Measurements from ENCODE around the gene ITGA3. TPM values are rescaled to one million over a fixed set of nuclear protein-coding genes. Genes with fewer than 3 reads are reported as not detected.

Gene ITGA3
- total and polyA plus RNA-seq, 2 of the 13 experiments (the other 11 are each of a cell fraction or from before 2014, with no cell fraction given): 0.48 to 0.69 TPM

- TF ChIP-seq ZNF740 (CRISPR knock-in tag; IDR thresholded peaks at IDR 0.05) (peak; percentile 26; the same call in 1 of the 2 replicates), CERS6 (CRISPR knock-in tag; IDR thresholded peaks at IDR 0.05) (no peak), ZNF234 (CRISPR knock-in tag; conservative IDR thresholded peaks at IDR 0.05) (no peak), ZBTB3 (CRISPR knock-in tag; IDR thresholded peaks at IDR 0.05; ENCODE audit: borderline replicate concordance, low read depth) (peak; percentile 39; the same call in 1 of the 2 replicates), ZHX1 (CRISPR knock-in tag; IDR thresholded peaks at IDR 0.05; ENCODE audit: low read depth) (no peak; the same call in 1 of the 2 replicates), MTA1 (CRISPR knock-in tag; IDR thresholded peaks at IDR 0.05; ENCODE audit: borderline replicate concordance) (peak; percentile 86; the same call in 1 of the 2 replicates), KLF9 (CRISPR knock-in tag; IDR thresholded peaks at IDR 0.05; ENCODE audit: low read depth) (peak; percentile 82; the same call in 1 of the 2 replicates), MAX (IDR thresholded peaks at IDR 0.05) (peak; percentile 95), ZNF274 (CRISPR knock-in tag; IDR thresholded peaks at IDR 0.05) (0 out of 2 replicates have a peak, but pooled peaks have one; percentile 51), SNRNP70 (IDR thresholded peaks at IDR 0.05; ENCODE audit: low read depth, low read length) (no peak), ATF6 (CRISPR knock-in tag; conservative IDR thresholded peaks at IDR 0.05) (peak; percentile 27; the same call in 1 of the 2 replicates), PHF21A (CRISPR knock-in tag; IDR thresholded peaks at IDR 0.05) (peak; percentile 57; the same call in 1 of the 2 replicates), ZNF761 (CRISPR knock-in tag; conservative IDR thresholded peaks at IDR 0.05) (peak; percentile 84), ZNF816 (CRISPR knock-in tag; IDR thresholded peaks at IDR 0.05; ENCODE audit: borderline replicate concordance) (peak; percentile 79; the same call in 1 of the 2 replicates), ZBTB39 (CRISPR knock-in tag; IDR thresholded peaks at IDR 0.05) (peak; percentile 90), GABPA (IDR thresholded peaks at IDR 0.05; ENCODE audit: low read depth, low read length) (no peak), GABPA (CRISPR knock-in tag; IDR thresholded peaks at IDR 0.05; ENCODE audit: low read depth) (peak; percentile 55), ZFP36L1 (CRISPR knock-in tag; IDR thresholded peaks at IDR 0.05) (peak; percentile 87), TCF12 (IDR thresholded peaks at IDR 0.05) (no peak), TCF12 (CRISPR knock-in tag; IDR thresholded peaks at IDR 0.05) (no peak), ZNF619 (CRISPR knock-in tag; IDR thresholded peaks at IDR 0.05) (peak; percentile 23; the same call in 1 of the 2 replicates)
These were observed 39.1 kb downstream of the ITGA3 start, which contains the start of gene PDK2 (continued) for GRCh38 chr17:50094753-50095619.
